PFSK-1 (cell line): Measurements from ENCODE around the gene RIPOR1.

ENCODE experiments used
- POLR2AphosphoS5 ChIP-seq: IDR thresholded peaks from 2 replicates; pipeline ENCODE4 v1.6.1; 2012; ENCODE audit warnings: low read depth, mild to moderate bottlenecking, control low read depth, low read length, moderate library complexity
- TAF1 ChIP-seq: IDR thresholded peaks from 2 replicates; pipeline ENCODE4 v1.6.1; 2012; ENCODE audit warnings: low read length, control low read depth, borderline replicate concordance; ENCODE audit not compliant: insufficient read depth
- TF ChIP-seq, protein P1 (sequence below), 2 experiments: IDR thresholded peaks; 2 replicates each; pipeline versions ENCODE4 v1.6.1 to v1.8.0; 2011 to 2012; ENCODE audit warnings: low read depth in 2 of 2, low read length in 2 of 2, control low read depth in 1 of 2, inconsistent platforms in 1 of 2, mild to moderate bottlenecking in 1 of 2, moderate library complexity in 1 of 2; ENCODE audit not compliant: insufficient read depth in 1 of 2

DNA sequence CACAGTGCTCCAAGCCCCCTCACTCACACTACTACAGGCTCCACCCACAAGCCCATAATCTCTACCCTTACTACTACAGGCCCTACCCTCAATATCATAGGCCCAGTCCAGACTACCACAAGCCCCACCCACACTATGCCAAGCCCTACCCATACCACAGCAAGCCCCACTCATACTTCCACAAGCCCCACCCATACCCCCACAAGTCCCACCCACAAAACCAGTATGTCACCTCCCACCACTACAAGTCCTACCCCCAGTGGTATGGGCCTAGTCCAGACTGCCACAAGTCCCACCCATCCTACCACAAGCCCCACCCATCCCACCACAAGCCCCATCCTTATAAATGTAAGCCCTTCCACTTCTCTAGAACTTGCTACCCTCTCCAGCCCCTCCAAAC, 13.8 kb downstream of the RIPOR1 start:
- TF ChIP-seq POLR2AphosphoS5 (no peak), TAF1 (no peak)
- TF ChIP-seq, protein P1, sequence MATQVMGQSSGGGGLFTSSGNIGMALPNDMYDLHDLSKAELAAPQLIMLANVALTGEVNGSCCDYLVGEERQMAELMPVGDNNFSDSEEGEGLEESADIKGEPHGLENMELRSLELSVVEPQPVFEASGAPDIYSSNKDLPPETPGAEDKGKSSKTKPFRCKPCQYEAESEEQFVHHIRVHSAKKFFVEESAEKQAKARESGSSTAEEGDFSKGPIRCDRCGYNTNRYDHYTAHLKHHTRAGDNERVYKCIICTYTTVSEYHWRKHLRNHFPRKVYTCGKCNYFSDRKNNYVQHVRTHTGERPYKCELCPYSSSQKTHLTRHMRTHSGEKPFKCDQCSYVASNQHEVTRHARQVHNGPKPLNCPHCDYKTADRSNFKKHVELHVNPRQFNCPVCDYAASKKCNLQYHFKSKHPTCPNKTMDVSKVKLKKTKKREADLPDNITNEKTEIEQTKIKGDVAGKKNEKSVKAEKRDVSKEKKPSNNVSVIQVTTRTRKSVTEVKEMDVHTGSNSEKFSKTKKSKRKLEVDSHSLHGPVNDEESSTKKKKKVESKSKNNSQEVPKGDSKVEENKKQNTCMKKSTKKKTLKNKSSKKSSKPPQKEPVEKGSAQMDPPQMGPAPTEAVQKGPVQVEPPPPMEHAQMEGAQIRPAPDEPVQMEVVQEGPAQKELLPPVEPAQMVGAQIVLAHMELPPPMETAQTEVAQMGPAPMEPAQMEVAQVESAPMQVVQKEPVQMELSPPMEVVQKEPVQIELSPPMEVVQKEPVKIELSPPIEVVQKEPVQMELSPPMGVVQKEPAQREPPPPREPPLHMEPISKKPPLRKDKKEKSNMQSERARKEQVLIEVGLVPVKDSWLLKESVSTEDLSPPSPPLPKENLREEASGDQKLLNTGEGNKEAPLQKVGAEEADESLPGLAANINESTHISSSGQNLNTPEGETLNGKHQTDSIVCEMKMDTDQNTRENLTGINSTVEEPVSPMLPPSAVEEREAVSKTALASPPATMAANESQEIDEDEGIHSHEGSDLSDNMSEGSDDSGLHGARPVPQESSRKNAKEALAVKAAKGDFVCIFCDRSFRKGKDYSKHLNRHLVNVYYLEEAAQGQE (IDR thresholded peaks at IDR 0.05; ENCODE audit: insufficient read depth in 1 of 2, low read depth in 2 of 2, low read length in 2 of 2): no peak
